SH-SY5Y (cell line): ENCODE data around the gene ARX.

ENCODE experiments used
- GATA2 ChIP-seq: IDR thresholded peaks from 2 replicates; pipeline ENCODE4 v1.6.1; 2011; ENCODE audit warnings: mild to moderate bottlenecking, low read depth, low read length
- GATA3 ChIP-seq: IDR thresholded peaks from 2 replicates; pipeline ENCODE4 v1.6.1; 2011; ENCODE audit warnings: low read depth, mild to moderate bottlenecking, low read length, moderate library complexity

- no peak for TF ChIP-seq GATA3
- no peak for TF ChIP-seq GATA2
Measured at GRCh38 chrX:25019707-25020390, 4.1 kb upstream of the ARX start.
